HL-60/S4 treated with phorbol 12-myristate 13-acetate at 8.2 ng/mL for 4 days and 3 days (cell line): ENCODE measurements around the gene CNIH1.
"Not testable (repeated sequence)": the region's sequence is repeated elsewhere in the genome, so short reads cannot be mapped to it uniquely, and the experiment has no call there.

Source experiments
- in situ Hi-C: fragments of 300-500 bp; cut with MboI; formaldehyde crosslinking; loops from 2 replicates; pipeline ENCODE4 v1.15.0; 2022; ENCODE audit warnings: low sequenced_read_pairs

Gene CNIH1

DNA sequence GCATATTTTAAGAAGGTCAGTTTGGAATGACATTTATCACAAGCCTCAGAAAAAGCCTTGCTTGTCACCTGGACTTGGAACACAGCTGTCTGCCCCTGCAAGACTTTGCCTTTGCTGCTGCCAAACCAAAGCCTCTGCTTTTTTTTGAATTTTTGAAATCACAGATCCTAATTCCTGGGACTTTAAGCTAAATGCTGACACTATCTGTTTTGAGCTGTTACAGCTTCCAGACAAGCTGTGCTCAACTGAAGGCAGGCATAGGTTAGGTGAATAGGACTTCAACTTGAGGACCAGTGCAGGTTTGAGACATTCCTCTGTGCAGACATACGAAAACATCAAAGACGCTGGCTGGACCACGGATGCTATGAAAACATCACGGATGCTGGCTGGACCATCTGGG lies 55.6 kb downstream of the CNIH1 start:
- in situ Hi-C loops, result no loop called here

DNA sequence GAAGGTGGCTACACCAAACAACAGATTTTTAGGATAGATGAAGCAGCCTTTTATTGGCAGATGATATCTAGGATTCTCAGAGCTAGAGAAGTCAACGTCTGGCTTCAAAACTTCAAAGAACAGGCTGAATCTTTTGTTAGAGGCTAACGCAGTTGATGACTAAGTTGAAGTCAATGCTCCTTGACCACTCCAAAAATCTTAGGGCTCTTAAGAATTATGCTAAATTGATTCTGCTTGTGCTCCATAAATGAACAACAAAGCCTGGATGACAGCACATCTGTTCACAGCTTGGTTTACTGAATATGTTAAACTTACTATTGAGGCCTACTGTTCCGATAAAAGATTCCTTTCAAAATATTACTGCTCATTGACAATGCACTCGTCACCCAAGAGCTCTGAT lies 57.3 kb downstream of the CNIH1 start:
- in situ Hi-C loops, result no loop called here

DNA sequence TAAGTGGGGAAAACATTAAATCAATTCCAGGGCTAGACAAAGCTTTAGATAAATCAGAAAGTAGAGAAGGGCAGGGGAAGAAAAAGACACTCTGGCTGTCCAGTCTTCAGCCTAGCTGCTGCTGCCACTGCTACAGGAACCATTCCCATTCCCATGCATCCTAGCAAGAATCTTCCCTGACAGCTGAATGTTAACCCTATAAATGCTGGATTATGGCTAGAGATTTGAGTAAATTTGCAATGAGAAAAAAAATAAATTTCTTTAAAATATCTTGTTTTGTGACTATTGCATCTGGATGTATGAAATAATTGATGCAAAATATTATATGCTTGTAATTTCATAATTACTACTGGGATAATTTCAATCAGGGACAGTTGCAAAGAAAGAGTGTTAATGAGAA lies 59.4 kb downstream of the CNIH1 start:
- in situ Hi-C loops, result no loop called here

DNA sequence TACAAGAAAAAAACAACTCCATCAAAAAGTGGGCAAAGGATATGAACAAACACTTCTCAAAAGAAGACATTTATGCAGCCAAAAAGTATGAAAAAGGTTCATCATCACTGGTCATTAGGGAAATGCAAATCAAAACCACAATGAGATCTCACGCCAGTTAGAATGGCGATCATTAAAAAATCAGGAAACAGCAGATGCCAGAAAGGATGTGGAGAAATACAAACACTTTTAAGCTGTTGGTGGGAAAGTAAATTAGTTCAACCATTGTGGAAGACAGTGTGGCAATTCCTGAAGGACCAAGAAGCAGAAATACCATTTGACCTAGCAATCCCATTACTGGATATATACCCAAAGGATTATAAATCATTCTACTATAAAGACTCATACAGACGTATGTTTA lies 60.6 kb downstream of the CNIH1 start:
- in situ Hi-C loops, result not testable (repeated sequence)

- in situ Hi-C loops, result not testable (repeated sequence)
Observed at GRCh38 chr14:54378893-54379292, 62.3 kb downstream of the CNIH1 start.

DNA sequence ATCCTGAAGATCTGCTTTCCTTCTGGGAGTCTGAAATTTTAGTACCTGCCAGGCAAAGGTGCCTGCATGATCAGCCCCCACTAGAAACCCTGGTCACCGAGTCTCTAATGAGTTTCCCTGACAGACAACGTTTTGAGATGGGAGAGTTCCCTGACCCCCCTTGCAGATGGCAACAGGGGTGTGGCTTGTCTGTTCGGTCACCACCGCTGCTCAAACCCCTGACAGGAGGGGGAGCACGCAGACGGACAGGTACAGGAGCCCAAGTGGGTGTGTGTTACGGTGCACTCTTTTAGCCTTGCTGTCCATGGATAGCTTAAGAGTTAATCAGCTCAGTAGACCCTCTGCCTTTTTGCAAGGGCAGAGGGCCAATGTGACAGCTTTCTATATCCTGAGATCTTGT lies 63.7 kb downstream of the CNIH1 start:
- in situ Hi-C loops, result no loop called here

DNA sequence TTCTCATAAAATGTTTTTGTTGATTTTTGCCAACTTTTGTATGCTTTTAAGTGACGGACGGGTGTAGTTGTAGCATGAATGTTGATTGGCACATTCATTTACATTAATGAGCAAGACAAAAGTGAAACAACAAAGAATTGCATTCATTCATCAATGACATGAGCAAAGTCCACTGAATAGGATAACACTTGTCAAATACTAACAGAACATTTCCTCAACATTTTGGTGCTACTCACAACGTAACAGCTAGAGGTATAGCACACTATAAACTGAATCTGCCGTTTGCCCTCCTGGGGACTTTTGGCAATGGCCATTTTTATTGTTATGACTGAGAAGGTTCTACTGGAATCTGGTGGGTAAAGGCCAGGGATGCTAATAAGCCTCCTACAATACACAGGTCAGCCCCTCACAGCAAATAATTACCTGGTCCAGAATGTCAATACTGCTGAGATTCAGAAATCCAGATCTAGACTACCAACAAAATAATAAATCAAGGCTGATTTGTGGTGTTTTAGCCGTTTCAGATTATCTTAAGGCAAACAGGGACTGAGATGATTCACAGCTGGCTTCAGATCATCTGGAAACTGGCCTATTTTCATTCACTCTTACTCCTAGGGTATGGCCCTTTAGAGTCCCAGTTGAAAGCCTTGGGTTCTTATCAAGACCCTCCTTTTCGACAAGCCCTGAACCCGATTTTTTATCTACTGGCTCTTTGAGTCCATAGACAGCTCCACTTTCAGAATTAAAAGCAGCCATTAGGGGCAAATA lies 66.9 kb downstream of the CNIH1 start:
- in situ Hi-C loops, result no loop called here
